Gastrocnemius medialis (tissue), 4 donors: ENCODE data around the gene CGRRF1. TPM values are rescaled to one million over a fixed set of nuclear protein-coding genes. Genes with fewer than 3 reads are reported as not detected.

Experiments used
- ATAC-seq, 2 donors: fragments of 150-250 bp; one replicate each; pipeline ENCODE4 v1.9.1; 2016
- DNase-seq, 2 donors: peaks; one replicate each; pipeline ENCODE4 v3.0.0-alpha.2; 2019
- H3K27ac ChIP-seq, 4 donors: fragments of 200-600 bp; sonication (generic); 1 replicate in 1 of 4; 2 replicates in 3 of 4; pipeline ENCODE4 v1.5.1; 2016 to 2018; ENCODE audit warnings: mild to moderate bottlenecking in 2 of 4, moderate library complexity in 1 of 4
- H3K27me3 ChIP-seq, 3 donors: fragments of 200-600 bp; sonication (generic) in 2 of 3; 1 replicate in 1 of 3; 2 replicates in 2 of 3; pipeline versions ENCODE4 v1.5.1 to v1.6.0; 2016 to 2019; ENCODE audit warnings: mild to moderate bottlenecking in 1 of 3, moderate library complexity in 1 of 3
- H3K36me3 ChIP-seq, 2 donors: fragments of 200-600 bp; sonication (generic) in 1 of 2; one replicate each; pipeline ENCODE4 v1.5.1; 2017 to 2018
- H3K4me1 ChIP-seq, 2 donors: fragments of 200-600 bp; sonication (generic) in 1 of 2; one replicate each; pipeline ENCODE4 v1.5.1; 2016 to 2017; ENCODE audit warnings: mild to moderate bottlenecking in 2 of 2
- H3K4me3 ChIP-seq, 4 donors: fragments of 200-600 bp; sonication (generic) in 3 of 4; 1 replicate in 1 of 4; 2 replicates in 3 of 4; pipeline ENCODE4 v1.5.1; 2016 to 2019; ENCODE audit warnings: mild to moderate bottlenecking in 2 of 4
- H3K9me3 ChIP-seq, 3 donors: fragments of 200-600 bp; sonication (generic) in 2 of 3; 1 replicate in 1 of 3; 2 replicates in 2 of 3; pipeline ENCODE4 v1.5.1; 2016 to 2019
- POLR2A ChIP-seq, 2 donors: fragments of 450-650 bp; IDR thresholded peaks; one replicate each; pipeline ENCODE4 v1.6.1; 2017; ENCODE audit warnings: antibody characterized with exemption in 2 of 2, mild to moderate bottlenecking in 2 of 2, moderate library complexity in 2 of 2
- in situ Hi-C, 4 donors: fragments of 200-750 bp; cut with MboI; loops; one replicate each; pipeline versions ENCODE4 v1.15.0 to v1.8.0; 2017; ENCODE audit warnings: low sequenced_read_pairs in 4 of 4
- intact Hi-C: fragments of 100-400 bp; cut with DNase I; formaldehyde crosslinking; loops from one replicate; pipeline ENCODE4 v1.15.1; 2023; ENCODE audit warnings: low total_unique reads
- total RNA-seq, 4 donors: library from RNA; depleted of rRNA; stranded (reverse); fragments of >200 nt; gene quantifications; one replicate each; pipeline versions ENCODE4 v1.1.0 to v1.2.3, GENCODE V29; 2016
- TF ChIP-seq, protein P1 (sequence below), 5 experiments: fragments of 450-650 bp in 3 of 5; fragments of 200-600 bp in 2 of 5; sonication (generic) in 2 of 5; IDR thresholded peaks in 4 of 5; conservative IDR thresholded peaks in 1 of 5; 1 replicate in 4 of 5; 2 replicates in 1 of 5; pipeline ENCODE4 v1.5.1; 2016 to 2019; ENCODE audit warnings: antibody characterized with exemption in 5 of 5, mild to moderate bottlenecking in 3 of 5, moderate library complexity in 3 of 5

The CGRRF1 gene
- total RNA-seq, 4 donors from 2014 or later, result 13.7 to 27.0 (median 20.7) TPM

DNA sequence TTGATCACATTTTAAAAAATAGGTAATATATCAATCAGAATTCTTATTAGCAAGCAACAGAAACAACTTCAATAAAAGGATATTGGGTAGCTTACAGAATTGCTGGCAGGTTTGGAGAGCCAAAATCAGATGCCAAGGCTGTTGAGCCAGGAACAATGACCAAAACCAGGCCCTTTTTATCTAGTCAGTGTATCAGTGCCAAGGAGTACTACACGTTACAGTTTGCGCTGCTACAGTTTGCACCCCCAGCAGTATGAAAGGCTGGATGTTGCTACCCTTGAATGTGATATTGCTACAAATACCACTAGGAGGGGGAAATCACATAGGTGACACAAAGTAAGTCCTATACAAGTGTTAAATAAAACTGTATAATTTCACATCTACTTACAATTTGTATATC is 19.3 kb downstream of the CGRRF1 start:
- Histone ChIP-seq H3K36me3 (peaks cover 0 to 25% of the 10 kb centered on the region in 2 donors), H3K4me1 (no peaks in the 10 kb centered on the region), H3K27me3 (no peaks in the 10 kb centered on the region), H3K9me3 (no peaks in the 10 kb centered on the region), H3K4me3 (no peak overlapping the region), H3K27ac (no peak overlapping the region)
- ATAC-seq, result no peak
- TF ChIP-seq, protein P1, sequence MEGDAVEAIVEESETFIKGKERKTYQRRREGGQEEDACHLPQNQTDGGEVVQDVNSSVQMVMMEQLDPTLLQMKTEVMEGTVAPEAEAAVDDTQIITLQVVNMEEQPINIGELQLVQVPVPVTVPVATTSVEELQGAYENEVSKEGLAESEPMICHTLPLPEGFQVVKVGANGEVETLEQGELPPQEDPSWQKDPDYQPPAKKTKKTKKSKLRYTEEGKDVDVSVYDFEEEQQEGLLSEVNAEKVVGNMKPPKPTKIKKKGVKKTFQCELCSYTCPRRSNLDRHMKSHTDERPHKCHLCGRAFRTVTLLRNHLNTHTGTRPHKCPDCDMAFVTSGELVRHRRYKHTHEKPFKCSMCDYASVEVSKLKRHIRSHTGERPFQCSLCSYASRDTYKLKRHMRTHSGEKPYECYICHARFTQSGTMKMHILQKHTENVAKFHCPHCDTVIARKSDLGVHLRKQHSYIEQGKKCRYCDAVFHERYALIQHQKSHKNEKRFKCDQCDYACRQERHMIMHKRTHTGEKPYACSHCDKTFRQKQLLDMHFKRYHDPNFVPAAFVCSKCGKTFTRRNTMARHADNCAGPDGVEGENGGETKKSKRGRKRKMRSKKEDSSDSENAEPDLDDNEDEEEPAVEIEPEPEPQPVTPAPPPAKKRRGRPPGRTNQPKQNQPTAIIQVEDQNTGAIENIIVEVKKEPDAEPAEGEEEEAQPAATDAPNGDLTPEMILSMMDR (IDR thresholded peaks at IDR 0.05 in 4 of 5, conservative IDR thresholded peaks at IDR 0.05 in 1 of 5), result no peak
- no peak for TF ChIP-seq POLR2A (IDR thresholded peaks at IDR 0.05)
- in situ Hi-C loops (no loop called here), intact Hi-C loops (no loop called here)
- no peak for DNase-seq

DNA sequence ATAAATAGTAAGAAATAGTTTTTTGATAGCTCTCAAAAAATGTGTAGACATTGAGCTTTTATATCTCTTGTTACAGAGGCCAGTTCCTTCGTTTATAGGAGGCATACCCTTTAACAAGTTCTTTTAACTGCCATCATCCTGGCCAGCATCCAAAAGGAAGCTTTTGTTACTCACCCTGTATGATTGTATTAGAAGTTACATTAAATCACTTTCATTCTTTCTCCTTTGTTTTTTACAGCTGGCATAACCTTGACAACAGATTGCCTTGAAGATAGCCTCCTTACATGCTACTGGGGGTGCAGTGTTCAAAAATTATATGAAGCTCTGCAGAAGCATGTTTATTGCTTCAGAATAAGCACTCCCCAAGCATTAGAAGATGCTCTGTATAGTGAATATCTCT is 20.1 kb downstream of the CGRRF1 start:
- intact Hi-C loops, result no loop called here
- in situ Hi-C loops, result no loop called here

DNA sequence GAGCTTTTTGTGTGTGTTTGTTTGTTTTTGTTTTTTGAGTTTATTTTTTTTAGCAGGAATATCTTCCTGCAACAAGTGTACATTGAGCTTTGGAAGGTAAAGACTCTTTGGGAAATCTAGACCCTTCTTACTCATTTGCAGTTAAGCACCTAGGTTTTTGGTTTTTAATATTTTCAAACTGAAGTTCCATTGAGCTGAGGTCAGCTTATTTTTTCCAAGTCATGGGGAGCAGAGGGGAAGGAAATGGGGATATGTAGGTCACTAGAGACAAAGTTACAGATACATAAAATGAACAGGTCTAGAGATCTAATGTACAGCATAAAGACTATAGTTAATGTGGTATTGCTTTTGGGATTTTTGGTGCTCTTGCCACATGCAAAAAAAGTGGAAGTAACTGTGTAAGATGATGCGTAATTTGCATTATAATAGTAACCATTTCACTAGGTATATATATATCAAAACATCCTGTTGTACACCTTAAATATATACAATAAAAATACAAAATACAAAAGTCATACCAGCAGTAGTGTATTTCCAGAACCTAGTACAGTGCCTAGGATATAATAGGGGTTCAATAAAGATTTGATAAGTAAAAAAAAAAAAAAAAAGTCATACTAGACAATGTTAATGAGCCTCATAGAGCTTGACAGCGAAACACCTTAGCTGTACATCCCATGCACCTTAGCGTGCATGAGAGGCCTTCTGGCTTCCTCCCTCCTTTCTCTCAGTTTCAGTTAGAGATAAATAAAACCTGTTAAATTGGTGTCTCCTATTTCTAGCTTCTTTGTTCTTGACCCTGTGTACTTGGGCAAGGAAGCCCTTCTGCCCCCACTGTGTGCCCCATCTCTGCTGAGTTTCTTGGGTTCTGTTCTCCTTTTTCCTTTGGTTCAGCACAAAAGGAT is 22.7 kb downstream of the CGRRF1 start:
- Histone ChIP-seq H3K27ac (no peak overlapping the region), H3K4me3 (no peak overlapping the region), H3K36me3 (peaks cover 0 to 10% of the 10 kb centered on the region in 2 donors), H3K9me3 (no peaks in the 10 kb centered on the region), H3K4me1 (no peaks in the 10 kb centered on the region), H3K27me3 (no peaks in the 10 kb centered on the region)
- intact Hi-C loops, result no loop called here
- no peak for DNase-seq
- ATAC-seq, result no peak
- TF ChIP-seq, protein P1 (IDR thresholded peaks at IDR 0.05 in 4 of 5, conservative IDR thresholded peaks at IDR 0.05 in 1 of 5), result no peak
- TF ChIP-seq POLR2A (IDR thresholded peaks at IDR 0.05), result no peak
- in situ Hi-C loops, result no loop called here

More for the DNA sequence above, 20.1 kb downstream of the CGRRF1 start:
- Histone ChIP-seq H3K27me3 (no peaks in the 10 kb centered on the region), H3K9me3 (no peaks in the 10 kb centered on the region), H3K4me1 (no peaks in the 10 kb centered on the region), H3K36me3 (peaks cover 0 to 16% of the 10 kb centered on the region in 2 donors), H3K4me3 (no peak overlapping the region), H3K27ac (no peak overlapping the region)
- no peak for ATAC-seq
- no peak for TF ChIP-seq POLR2A (IDR thresholded peaks at IDR 0.05)
- DNase-seq, result no peak

DNA sequence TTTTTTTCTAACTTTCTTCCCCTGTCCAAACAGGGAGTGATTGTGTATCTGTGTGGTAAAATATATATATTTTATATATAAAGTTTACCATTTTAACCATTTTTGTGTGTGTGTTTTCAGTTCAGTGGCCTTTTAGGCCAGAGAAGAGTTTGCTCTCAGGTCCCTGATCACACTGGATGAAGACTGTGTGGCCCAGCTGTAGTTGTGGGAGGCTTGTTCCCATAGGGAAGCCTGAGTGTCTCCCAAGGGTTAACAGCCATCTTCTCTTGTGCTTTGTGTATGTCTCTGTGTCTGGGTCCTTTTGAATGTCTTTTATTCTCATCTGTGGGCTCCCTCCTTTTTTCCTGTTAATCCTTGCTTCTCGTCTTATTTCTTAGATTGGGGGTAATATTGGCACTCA is 23.4 kb downstream of the CGRRF1 start:
- Histone ChIP-seq H3K4me1 (no peaks in the 10 kb centered on the region), H3K9me3 (no peaks in the 10 kb centered on the region), H3K36me3 (peaks cover 0 to 10% of the 10 kb centered on the region in 2 donors), H3K27me3 (no peaks in the 10 kb centered on the region), H3K4me3 (no peak overlapping the region), H3K27ac (no peak overlapping the region)
- intact Hi-C loops, result no loop called here
- in situ Hi-C loops, result no loop called here
- DNase-seq (no peak), ATAC-seq (no peak)
- no peak for TF ChIP-seq POLR2A (IDR thresholded peaks at IDR 0.05)

DNA sequence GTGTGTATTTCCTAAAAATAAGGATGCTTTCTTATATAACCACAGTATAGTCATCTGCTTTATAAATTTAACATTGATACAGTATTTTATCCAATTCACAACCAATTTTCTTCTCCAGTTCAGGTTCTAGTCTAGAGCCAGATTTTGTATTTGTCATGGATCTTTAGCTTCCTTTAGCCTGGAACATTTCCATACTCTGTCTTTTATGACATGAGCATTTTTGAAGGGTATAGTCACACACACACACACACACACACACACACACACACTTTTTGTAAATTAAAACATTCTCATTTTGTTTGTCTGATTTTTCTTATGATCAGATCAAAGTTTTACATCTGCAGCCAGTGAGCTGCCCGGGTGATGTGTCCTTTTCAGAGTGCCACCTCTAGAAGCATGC is 25.4 kb downstream of the CGRRF1 start:
- no peak for TF ChIP-seq POLR2A (IDR thresholded peaks at IDR 0.05)
- TF ChIP-seq, protein P1 (IDR thresholded peaks at IDR 0.05 in 4 of 5, conservative IDR thresholded peaks at IDR 0.05 in 1 of 5), result no peak
- in situ Hi-C loops (no loop called here), intact Hi-C loops (no loop called here)
- DNase-seq (no peak), ATAC-seq (no peak)
- Histone ChIP-seq H3K27ac (no peak overlapping the region), H3K4me3 (no peak overlapping the region), H3K4me1 (no peaks in the 10 kb centered on the region), H3K9me3 (no peaks in the 10 kb centered on the region), H3K36me3 (peaks cover 0 to 20% of the 10 kb centered on the region in 2 donors), H3K27me3 (no peaks in the 10 kb centered on the region)
